GM19467 (cell line): ENCODE data around the gene SH3GLB2.
A peak's percentile ranks its signal among the peaks of the same experiment; 100 is the strongest.
"Not testable (repeated sequence)": the region's sequence is repeated elsewhere in the genome, so short reads cannot be mapped to it uniquely, and the experiment has no call there.

Source experiments
- ATAC-seq: cut with Tn5 transposase; IDR thresholded peaks from one replicate; pipeline ENCODE4 v1.9.1; 2021; ENCODE audit warnings: mild to moderate bottlenecking, moderate library complexity; ENCODE audit not compliant: unreplicated experiment

SH3GLB2 gene

GRCh38 chr9:129054163-129054851, 26.2 kb upstream of the SH3GLB2 start:
- no peak for ATAC-seq

- ATAC-seq = no peak
These were observed 24.9 kb upstream of the SH3GLB2 start for GRCh38 chr9:129053020-129053419.

- no peak for ATAC-seq
These were observed 24.5 kb upstream of the SH3GLB2 start for GRCh38 chr9:129052592-129052991.

- no peak for ATAC-seq
These were observed 13.9 kb upstream of the SH3GLB2 start for GRCh38 chr9:129042016-129042415.

- ATAC-seq = no peak
These were observed 12.0 kb upstream of the SH3GLB2 start for GRCh38 chr9:129040113-129040643.

- no peak for ATAC-seq
These were observed 10.2 kb upstream of the SH3GLB2 start for GRCh38 chr9:129038109-129038852.

- no peak for ATAC-seq
These were observed 9.6 kb upstream of the SH3GLB2 start for GRCh38 chr9:129037767-129038098.

GRCh38 chr9:129036923-129037766, 9.0 kb upstream of the SH3GLB2 start:
- no peak for ATAC-seq

GRCh38 chr9:129036241-129036922, 8.3 kb upstream of the SH3GLB2 start, which contains the start of gene MIGA2:
MIGA2 (plus strand) TSS chr9:129036626; CDS start chr9:129040595, 3,969 bp downstream.
- peak; percentile 93 for ATAC-seq

- ATAC-seq = not testable (repeated sequence)
These were observed 7.7 kb upstream of the SH3GLB2 start for GRCh38 chr9:129035838-129036237.

- no peak for ATAC-seq
These were observed 5.1 kb upstream of the SH3GLB2 start for GRCh38 chr9:129033216-129033615.

- ATAC-seq = no peak
These were observed 4.5 kb upstream of the SH3GLB2 start for GRCh38 chr9:129032541-129033159.

- no peak for ATAC-seq
These were observed 3.4 kb upstream of the SH3GLB2 start for GRCh38 chr9:129031514-129031913.

- no peak for ATAC-seq
These were observed 2.1 kb upstream of the SH3GLB2 start for GRCh38 chr9:129030191-129030590.

GRCh38 chr9:129027685-129028191, 393 bp downstream of the SH3GLB2 start:
- peak; percentile 29 for ATAC-seq

- no peak for ATAC-seq
These were observed 877 bp downstream of the SH3GLB2 start for GRCh38 chr9:129027224-129027684.

GRCh38 chr9:129026442-129027223, 1.5 kb downstream of the SH3GLB2 start:
- ATAC-seq = no peak

- no peak for ATAC-seq
These were observed 4.3 kb downstream of the SH3GLB2 start for GRCh38 chr9:129023908-129024233.
